ENCODE data around the gene GPATCH8. TPM values are rescaled to one million over a fixed set of nuclear protein-coding genes. Genes with fewer than 3 reads are reported as not detected.
"Not testable (repeated sequence)": the region's sequence is repeated elsewhere in the genome, so short reads cannot be mapped to it uniquely, and the experiment has no call there.

The GPATCH8 gene
- total RNA-seq, 1 donor from 2014 or later = 11.0 TPM

- DNase-seq (ENCODE audit: low read depth, low spot score) = no peak
Measured at GRCh38 chr17:44398692-44399691, 104.2 kb downstream of the GPATCH8 start.

- no peak for DNase-seq (ENCODE audit: low read depth, low spot score)
Measured at GRCh38 chr17:44397479-44398440, 105.4 kb downstream of the GPATCH8 start.

GRCh38 chr17:44396946-44397345, 106.3 kb downstream of the GPATCH8 start:
- DNase-seq (ENCODE audit: low read depth, low spot score) = no peak

GRCh38 chr17:44394833-44395232, 108.4 kb downstream of the GPATCH8 start:
- DNase-seq (ENCODE audit: low read depth, low spot score) = no peak

GRCh38 chr17:44394112-44394511, 109.1 kb downstream of the GPATCH8 start:
- not testable (repeated sequence) for DNase-seq (ENCODE audit: low read depth, low spot score)

GRCh38 chr17:44390250-44390870, 112.8 kb downstream of the GPATCH8 start:
- DNase-seq (ENCODE audit: low read depth, low spot score) = no peak

- DNase-seq (ENCODE audit: low read depth, low spot score) = no peak
Measured at GRCh38 chr17:44389723-44390202, 113.4 kb downstream of the GPATCH8 start.

GRCh38 chr17:44389281-44389680, 113.9 kb downstream of the GPATCH8 start, which contains the start of gene ITGA2B:
TSS of gene ITGA2B (minus strand) at chr17:44389649. CDS start at chr17:44389473, 176 bp downstream.
- no peak for DNase-seq (ENCODE audit: low read depth, low spot score)

- DNase-seq (ENCODE audit: low read depth, low spot score) = no peak
Measured at GRCh38 chr17:44387804-44388203, 115.4 kb downstream of the GPATCH8 start.

- no peak for DNase-seq (ENCODE audit: low read depth, low spot score)
Measured at GRCh38 chr17:44386182-44386525, 117.1 kb downstream of the GPATCH8 start.

GRCh38 chr17:44385287-44386181, 117.7 kb downstream of the GPATCH8 start:
- no peak for DNase-seq (ENCODE audit: low read depth, low spot score)

- no peak for DNase-seq (ENCODE audit: low read depth, low spot score)
Measured at GRCh38 chr17:44384823-44385286, 118.4 kb downstream of the GPATCH8 start.

- no peak for DNase-seq (ENCODE audit: low read depth, low spot score)
Measured at GRCh38 chr17:44384281-44384822, 118.9 kb downstream of the GPATCH8 start.

GRCh38 chr17:44383861-44384260, 119.3 kb downstream of the GPATCH8 start:
- no peak for DNase-seq (ENCODE audit: low read depth, low spot score)

GRCh38 chr17:44383363-44383762, 119.8 kb downstream of the GPATCH8 start:
- DNase-seq (ENCODE audit: low read depth, low spot score) = no peak

GRCh38 chr17:44382917-44383316, 120.3 kb downstream of the GPATCH8 start:
- no peak for DNase-seq (ENCODE audit: low read depth, low spot score)

GRCh38 chr17:44381810-44382305, 121.3 kb downstream of the GPATCH8 start:
- no peak for DNase-seq (ENCODE audit: low read depth, low spot score)

- no peak for DNase-seq (ENCODE audit: low read depth, low spot score)
Measured at GRCh38 chr17:44380767-44381166, 122.4 kb downstream of the GPATCH8 start.

- no peak for DNase-seq (ENCODE audit: low read depth, low spot score)
Measured at GRCh38 chr17:44379887-44380286, 123.3 kb downstream of the GPATCH8 start.
